Transverse colon (tissue), 4 donors: ENCODE data around the gene RNF207. TPM values are rescaled to one million over a fixed set of nuclear protein-coding genes. Genes with fewer than 3 reads are reported as not detected.

ENCODE experiments used
- DNase-seq: peaks from one replicate; pipeline ENCODE4 v3.0.0-alpha.2; 2019
- H3K27ac ChIP-seq, 4 donors: fragments of 200-600 bp; sonication (generic); 2 replicates each; pipeline ENCODE4 v1.5.1; 2016 to 2018; ENCODE audit warnings: inconsistent platforms in 4 of 4
- H3K27me3 ChIP-seq: fragments of 200-600 bp; sonication (generic); 2 replicates; pipeline ENCODE4 v1.5.1; 2017; ENCODE audit warnings: inconsistent platforms
- H3K36me3 ChIP-seq, 4 donors: fragments of 200-600 bp; sonication (generic); 2 replicates each; pipeline ENCODE4 v1.5.1; 2017 to 2019; ENCODE audit warnings: inconsistent platforms in 4 of 4
- H3K4me1 ChIP-seq, 4 donors: fragments of 200-600 bp; sonication (generic); 2 replicates each; pipeline ENCODE4 v1.5.1; 2017 to 2020; ENCODE audit warnings: inconsistent platforms in 4 of 4
- H3K4me3 ChIP-seq, 4 donors: fragments of 200-600 bp; sonication (generic); 1 replicate in 1 of 4; 2 replicates in 3 of 4; pipeline versions ENCODE4 v1.5.1 to v1.6.1; 2017 to 2019; ENCODE audit warnings: inconsistent platforms in 4 of 4
- H3K9me3 ChIP-seq, 2 donors: fragments of 200-600 bp; sonication (generic); 2 replicates each; pipeline ENCODE4 v1.5.1; 2017 to 2019; ENCODE audit warnings: inconsistent platforms in 2 of 2
- EP300 ChIP-seq: sonication (generic); formaldehyde crosslinking; IDR thresholded peaks from one replicate; pipeline ENCODE4 v1.6.1; 2017; ENCODE audit warnings: antibody characterized with exemption, low read depth
- POLR2A ChIP-seq: fragments of 450-650 bp; IDR thresholded peaks from one replicate; pipeline ENCODE4 v1.6.1; 2016; ENCODE audit warnings: antibody characterized with exemption, mild to moderate bottlenecking, moderate library complexity
- POLR2AphosphoS5 ChIP-seq, 3 donors: sonication (generic); formaldehyde crosslinking; IDR thresholded peaks; one replicate each; pipeline ENCODE4 v1.6.1; 2016; ENCODE audit warnings: antibody characterized with exemption in 3 of 3
- WGBS, 2 donors: methylation state at CpG; one replicate each; pipeline ENCODE4 v1.1.5; 2018; ENCODE audit warnings: low coverage in 1 of 2; 5-methylcytosine and 5-hydroxymethylcytosine counted together
- in situ Hi-C, 4 donors: fragments of 200-750 bp; cut with MboI; loops; one replicate each; pipeline versions ENCODE4 v1.15.0 to v1.15.1; 2017; ENCODE audit warnings: low sequenced_read_pairs in 3 of 4, low pct_ligation_motif_present in 1 of 4, low pct_unique_long_range_greater_than_20kb in 1 of 4
- intact Hi-C: fragments of 100-400 bp; cut with DNase I; formaldehyde crosslinking; loops from one replicate; pipeline ENCODE4 v1.15.1; 2023; ENCODE audit warnings: low total_unique reads
- total RNA-seq, 4 donors: library from RNA; depleted of rRNA; stranded (reverse); fragments of >200 nt; gene quantifications; one replicate each; pipeline ENCODE4 v1.1.0, GENCODE V29; 2016
- TF ChIP-seq, protein P1 (sequence below), 5 experiments: fragments of 200-600 bp in 3 of 5; fragments of 450-650 bp in 2 of 5; sonication (generic) in 3 of 5; IDR thresholded peaks; 1 replicate in 2 of 5; 2 replicates in 3 of 5; pipeline ENCODE4 v1.5.1; 2016 to 2017; ENCODE audit warnings: antibody characterized with exemption in 5 of 5, inconsistent platforms in 3 of 5, mild to moderate bottlenecking in 2 of 5, moderate library complexity in 1 of 5

RNF207 gene
- total RNA-seq, 4 donors from 2014 or later, result 82.6 to 1,341 (median 190) TPM

DNA sequence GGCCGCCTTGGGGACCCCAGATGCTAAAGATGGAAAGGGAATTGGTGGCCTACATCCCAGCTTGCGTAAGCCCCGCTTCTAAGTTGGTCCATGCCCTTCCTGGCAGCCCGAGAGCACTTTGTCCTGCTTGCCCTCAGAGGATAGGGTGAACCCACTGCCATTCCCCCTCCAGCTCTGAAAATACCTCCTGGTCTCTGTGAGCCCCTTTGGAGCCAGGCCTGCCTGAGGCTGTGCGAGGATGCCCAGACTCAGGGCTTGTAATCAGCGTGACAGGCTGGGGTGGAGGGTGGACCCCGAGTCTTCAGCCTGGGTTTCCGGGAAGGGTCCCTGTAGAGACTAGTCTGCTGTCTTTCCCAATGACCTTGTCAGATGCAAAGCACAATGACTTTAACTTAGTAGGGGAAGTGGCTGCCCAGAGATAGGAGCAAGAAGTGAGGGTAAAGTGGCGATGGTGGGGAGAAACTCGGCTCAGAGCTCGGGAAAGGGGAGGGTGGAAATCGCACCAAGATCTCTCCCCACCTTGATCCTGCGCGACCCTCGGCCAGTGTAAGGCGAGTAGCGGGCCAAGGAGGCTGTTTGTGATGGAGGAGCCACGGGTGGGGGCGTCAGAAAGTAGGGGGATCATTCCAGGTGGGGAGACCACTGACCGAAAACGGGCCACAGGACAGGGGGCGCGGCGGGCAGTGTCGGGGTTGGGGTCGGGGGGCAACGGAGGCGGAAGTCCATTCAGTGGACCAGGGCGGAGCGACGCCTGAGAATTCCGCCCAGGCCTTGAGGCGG lies 35.4 kb downstream of the RNF207 start:
- H3K9me3 ChIP-seq, result no peaks in the 10 kb centered on the region
- peak overlapping the region in 1 of 4 donors; percentile 25 for H3K4me3 ChIP-seq
- TF ChIP-seq, protein P1, sequence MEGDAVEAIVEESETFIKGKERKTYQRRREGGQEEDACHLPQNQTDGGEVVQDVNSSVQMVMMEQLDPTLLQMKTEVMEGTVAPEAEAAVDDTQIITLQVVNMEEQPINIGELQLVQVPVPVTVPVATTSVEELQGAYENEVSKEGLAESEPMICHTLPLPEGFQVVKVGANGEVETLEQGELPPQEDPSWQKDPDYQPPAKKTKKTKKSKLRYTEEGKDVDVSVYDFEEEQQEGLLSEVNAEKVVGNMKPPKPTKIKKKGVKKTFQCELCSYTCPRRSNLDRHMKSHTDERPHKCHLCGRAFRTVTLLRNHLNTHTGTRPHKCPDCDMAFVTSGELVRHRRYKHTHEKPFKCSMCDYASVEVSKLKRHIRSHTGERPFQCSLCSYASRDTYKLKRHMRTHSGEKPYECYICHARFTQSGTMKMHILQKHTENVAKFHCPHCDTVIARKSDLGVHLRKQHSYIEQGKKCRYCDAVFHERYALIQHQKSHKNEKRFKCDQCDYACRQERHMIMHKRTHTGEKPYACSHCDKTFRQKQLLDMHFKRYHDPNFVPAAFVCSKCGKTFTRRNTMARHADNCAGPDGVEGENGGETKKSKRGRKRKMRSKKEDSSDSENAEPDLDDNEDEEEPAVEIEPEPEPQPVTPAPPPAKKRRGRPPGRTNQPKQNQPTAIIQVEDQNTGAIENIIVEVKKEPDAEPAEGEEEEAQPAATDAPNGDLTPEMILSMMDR (IDR thresholded peaks at IDR 0.05), result no peak
- TF ChIP-seq POLR2A, result no peak
- no peak for TF ChIP-seq EP300
- TF ChIP-seq POLR2AphosphoS5 (IDR thresholded peaks at IDR 0.05), result no peak
- H3K27ac ChIP-seq, result no peak overlapping the region
- H3K36me3 ChIP-seq, result no peaks in the 10 kb centered on the region
- in situ Hi-C loops (loop anchor here in 2 of 4 donors (10.0 to 25.0 kb wide), 2 partner anchors 104 to 171 kb away; partner anchors contain the start of genes ESPN (in 1 of the 2) and HES2 (in 1 of the 2)), intact Hi-C loops (no loop called here)
- H3K27me3 ChIP-seq, result peaks cover 78% of the 10 kb centered on the region
- H3K4me1 ChIP-seq, result peaks cover 16 to 27% (median 22%) of the 10 kb centered on the region in 4 donors
- no peak for DNase-seq
- WGBS, 2 donors, result 37 to 47% methylated on average over 3 to 30 of the region's 33 CpGs

DNA sequence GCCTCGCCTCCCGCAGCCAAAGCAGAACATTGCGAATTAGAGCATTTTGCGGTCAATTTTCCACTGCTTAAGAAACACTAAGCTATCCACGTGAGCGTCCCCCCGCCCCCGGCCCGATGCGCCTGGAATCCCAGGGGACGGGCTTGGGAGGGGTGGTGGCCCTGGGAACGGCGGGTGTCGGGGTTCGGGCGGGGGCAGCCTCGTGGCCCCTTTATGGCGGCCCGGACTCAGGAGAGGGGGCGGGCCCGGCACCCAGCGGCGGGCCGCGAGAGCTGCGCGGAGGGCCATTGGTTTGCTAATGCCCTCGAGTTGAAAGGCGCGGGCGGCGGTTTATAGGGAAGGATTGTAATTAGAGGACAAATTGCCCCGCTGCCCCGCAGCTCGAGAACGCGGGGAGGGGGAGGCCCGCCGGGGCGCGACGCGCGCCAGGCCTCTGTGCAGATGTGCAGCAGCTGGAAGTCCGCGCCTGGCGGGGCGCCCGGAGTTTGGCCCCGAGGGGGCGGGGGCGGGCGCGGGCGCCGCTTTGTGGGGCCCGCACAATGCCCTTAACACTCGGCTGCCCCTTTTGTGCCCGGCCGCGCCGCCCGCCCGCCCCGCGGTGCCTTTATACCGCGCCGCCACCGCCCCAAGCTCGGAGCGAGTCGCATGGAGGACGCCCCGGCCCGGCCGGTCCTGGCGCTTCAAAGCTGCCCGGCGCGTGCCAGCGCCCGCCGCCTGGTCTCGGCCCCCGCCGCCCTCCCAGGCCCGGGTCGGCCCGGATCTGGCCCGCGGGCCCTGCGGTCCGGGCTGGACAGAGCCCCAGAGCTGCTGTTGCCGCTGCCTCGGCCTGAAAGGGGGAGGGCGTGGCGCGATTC lies 36.2 kb downstream of the RNF207 start:
- Histone ChIP-seq H3K36me3 (no peaks in the 10 kb centered on the region), H3K9me3 (no peaks in the 10 kb centered on the region), H3K4me3 (peak overlapping the region in 1 of 4 donors; percentile 25), H3K4me1 (peaks cover 16 to 32% (median 30%) of the 10 kb centered on the region in 4 donors), H3K27ac (no peak overlapping the region), H3K27me3 (peaks cover 86% of the 10 kb centered on the region)
- in situ Hi-C loops (loop anchor here in 2 of 4 donors (10.0 to 25.0 kb wide), 2 partner anchors 103 to 170 kb away; partner anchors contain the start of genes ESPN (in 1 of the 2) and HES2 (in 1 of the 2)), intact Hi-C loops (no loop called here)
- no peak for DNase-seq
- TF ChIP-seq EP300 (no peak), POLR2AphosphoS5 (IDR thresholded peaks at IDR 0.05) (no peak), POLR2A (no peak)
- TF ChIP-seq, protein P1 (IDR thresholded peaks at IDR 0.05), result no peak
- 2% methylated on average over 25 of the region's 99 CpGs; no CpG with 5 or more reads in 1 of the 2 donors for WGBS, 2 donors

DNA sequence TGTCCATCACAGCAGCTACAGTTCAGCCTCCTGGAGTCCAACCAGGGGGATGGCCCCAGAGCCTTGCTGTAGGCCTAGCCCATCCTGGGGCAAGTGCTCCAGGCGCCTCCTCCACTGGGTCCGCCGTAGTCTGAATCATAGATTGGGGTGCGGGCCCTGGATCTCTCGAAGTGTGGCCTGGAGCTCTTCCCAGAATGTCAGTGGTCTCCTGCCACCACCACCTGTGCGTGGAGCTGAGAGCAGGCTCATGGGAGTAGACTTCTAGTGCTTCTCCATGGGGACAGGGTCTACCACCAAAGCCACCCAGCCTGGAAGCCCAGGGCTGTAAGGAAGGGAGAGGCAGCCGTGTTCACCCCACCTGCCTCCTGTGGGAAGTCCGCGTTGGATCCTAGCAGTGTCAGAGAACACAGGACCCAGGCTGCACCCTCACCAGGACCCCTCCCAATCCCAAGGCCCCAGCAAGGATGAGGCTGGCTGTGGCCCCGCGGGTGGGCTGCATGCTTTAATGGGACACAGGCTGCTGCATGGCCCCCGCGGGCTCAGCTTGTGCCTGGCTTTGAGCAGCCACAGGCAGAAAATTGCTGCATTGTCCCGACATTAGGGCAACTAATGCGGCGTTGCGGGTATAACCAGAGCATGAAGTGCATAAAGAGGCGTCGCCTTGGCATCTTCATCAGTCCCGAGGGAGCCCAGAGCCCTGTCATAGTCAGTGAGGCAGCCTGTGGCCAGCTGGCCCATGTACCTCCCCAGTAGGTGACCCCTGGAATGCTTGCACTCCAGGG lies 37.3 kb downstream of the RNF207 start:
- no peak overlapping the region for H3K27ac ChIP-seq
- H3K36me3 ChIP-seq, result no peaks in the 10 kb centered on the region
- TF ChIP-seq, protein P1 (IDR thresholded peaks at IDR 0.05), result no peak
- no peak for TF ChIP-seq EP300
- H3K4me1 ChIP-seq, result peaks cover 16 to 32% (median 30%) of the 10 kb centered on the region in 4 donors
- intact Hi-C loops, result no loop called here
- DNase-seq, result no peak
- no peak overlapping the region for H3K4me3 ChIP-seq
- peaks cover 97% of the 10 kb centered on the region for H3K27me3 ChIP-seq
- no peaks in the 10 kb centered on the region for H3K9me3 ChIP-seq
- in situ Hi-C loops, result loop anchor here in 2 of 4 donors (10.0 to 25.0 kb wide), 2 partner anchors 102 to 169 kb away; partner anchors contain the start of genes ESPN (in 1 of the 2) and HES2 (in 1 of the 2)
- 47% methylated on average over 20 of the region's 20 CpGs; no CpG with 5 or more reads in 1 of the 2 donors for WGBS, 2 donors
